Stimulated activated CD8-positive, alpha-beta memory T cell treated with anti-CD3 and anti-CD28 coated beads, Interleukin-4, amount 100 ng/mL, for 1 hour (primary cell): ENCODE results near the gene N4BP3.
"Not testable (repeated sequence)": the region's sequence is repeated elsewhere in the genome, so short reads cannot be mapped to it uniquely, and the experiment has no call there.

Experiments used
- DNase-seq, 2 donors: peaks; one replicate each; pipeline ENCODE4 v3.0.0-alpha.2; 2020; ENCODE audit warnings: low read depth in 2 of 2, low spot score in 1 of 2

N4BP3 gene, protein sequence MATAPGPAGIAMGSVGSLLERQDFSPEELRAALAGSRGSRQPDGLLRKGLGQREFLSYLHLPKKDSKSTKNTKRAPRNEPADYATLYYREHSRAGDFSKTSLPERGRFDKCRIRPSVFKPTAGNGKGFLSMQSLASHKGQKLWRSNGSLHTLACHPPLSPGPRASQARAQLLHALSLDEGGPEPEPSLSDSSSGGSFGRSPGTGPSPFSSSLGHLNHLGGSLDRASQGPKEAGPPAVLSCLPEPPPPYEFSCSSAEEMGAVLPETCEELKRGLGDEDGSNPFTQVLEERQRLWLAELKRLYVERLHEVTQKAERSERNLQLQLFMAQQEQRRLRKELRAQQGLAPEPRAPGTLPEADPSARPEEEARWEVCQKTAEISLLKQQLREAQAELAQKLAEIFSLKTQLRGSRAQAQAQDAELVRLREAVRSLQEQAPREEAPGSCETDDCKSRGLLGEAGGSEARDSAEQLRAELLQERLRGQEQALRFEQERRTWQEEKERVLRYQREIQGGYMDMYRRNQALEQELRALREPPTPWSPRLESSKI

DNA sequence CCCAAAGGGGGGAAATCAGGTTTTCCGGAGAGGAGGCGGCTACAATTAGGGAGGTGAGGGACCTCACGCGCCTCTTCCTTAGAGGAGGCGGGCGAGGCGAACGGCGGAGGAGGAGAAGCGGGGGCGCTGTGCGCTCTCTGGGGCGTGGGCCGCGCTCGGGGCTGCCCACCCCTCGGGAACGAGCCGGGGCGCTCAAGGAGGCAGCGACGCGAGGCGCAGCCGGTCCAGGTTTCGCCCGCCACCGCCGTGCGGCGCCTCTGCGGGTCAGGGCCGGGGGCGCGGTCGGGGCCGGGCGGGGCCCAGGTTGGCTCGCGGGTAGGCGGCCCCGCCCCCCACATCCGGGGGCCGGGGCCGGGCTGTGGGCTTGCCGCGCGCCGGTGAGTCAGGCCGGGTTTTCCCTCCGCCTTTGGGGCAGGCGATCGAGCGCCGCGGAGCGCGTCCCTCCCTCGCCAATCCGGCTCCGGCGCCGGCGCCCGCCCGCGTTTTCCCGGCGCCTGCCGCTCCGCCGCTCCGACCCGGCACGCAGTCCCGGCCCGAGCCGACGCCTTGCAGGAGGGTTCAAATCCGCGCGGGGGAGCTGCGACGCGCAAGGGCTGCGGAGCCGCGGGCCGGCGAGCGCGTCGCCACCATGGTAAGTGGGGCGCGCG lies at the start of gene N4BP3:
N4BP3 (plus strand) TSS at position 392 of the 647 bp plus-strand sequence. CDS start 6,052 bp downstream, outside the sequence.
- peak; percentile 55 to 68 for DNase-seq

DNA sequence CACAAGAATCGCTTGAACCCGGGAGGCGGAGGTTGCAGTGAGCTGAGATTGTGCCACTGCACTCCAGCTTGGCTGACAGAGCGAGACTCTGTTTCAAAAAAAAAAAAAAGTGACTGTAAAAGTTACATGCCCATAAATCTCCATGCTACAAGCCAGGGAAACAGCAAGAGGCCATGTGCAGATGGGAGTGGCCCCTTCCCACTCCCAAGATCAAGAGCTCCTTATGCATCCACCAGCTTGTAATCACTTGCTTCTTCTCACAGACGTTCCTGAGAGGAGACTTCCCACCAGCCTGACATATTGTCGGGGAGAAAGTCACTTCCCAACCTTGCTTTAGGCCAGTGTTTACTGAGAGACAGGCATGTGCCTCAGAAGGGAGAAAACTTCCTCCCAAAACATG lies 45.6 kb upstream of the N4BP3 start:
- no peak for DNase-seq

DNA sequence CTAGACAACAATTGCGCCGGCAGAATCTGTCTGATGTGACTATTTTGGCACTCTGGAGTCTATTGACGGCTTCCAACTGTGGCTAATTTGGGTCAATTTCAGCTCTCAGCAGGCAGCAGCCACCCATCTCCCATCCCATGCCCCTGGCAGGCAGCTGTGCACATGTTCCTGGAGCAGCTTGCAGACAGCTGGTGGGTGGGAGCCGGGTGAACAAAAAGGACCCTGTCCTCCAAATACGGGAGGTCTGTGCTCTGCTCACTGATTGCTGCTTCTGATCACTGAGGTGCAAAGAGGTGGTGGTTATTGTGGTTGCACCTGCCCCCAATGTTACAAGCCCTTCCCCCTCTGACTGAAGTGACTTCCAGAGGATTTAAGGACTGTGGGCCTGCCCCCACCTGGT lies 45.0 kb upstream of the N4BP3 start:
- DNase-seq = no peak

GRCh38 chr5:178069909-178070308 lies 43.4 kb upstream of the N4BP3 start:
- peak in 1 of 2 donors; percentile 2 for DNase-seq

DNA sequence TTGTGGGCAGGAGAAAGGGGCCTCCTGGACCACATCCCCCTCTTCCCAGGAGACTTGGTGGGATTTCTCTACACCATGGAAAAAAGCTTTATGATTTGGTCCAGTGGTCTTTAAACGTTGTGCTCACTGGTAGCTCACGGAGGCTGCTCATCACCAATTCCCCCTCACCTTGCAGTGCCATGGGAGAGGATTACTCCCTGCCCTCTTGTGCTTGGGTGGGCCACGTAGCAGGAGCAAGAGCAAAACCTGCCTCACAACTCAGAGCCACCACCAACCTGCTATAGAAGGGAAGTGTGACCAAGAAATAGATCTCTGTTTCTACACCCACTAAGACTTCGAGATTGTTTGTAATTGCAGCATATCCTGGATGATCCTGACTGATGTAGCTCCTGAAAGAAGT lies 42.2 kb upstream of the N4BP3 start:
- no peak for DNase-seq

DNA sequence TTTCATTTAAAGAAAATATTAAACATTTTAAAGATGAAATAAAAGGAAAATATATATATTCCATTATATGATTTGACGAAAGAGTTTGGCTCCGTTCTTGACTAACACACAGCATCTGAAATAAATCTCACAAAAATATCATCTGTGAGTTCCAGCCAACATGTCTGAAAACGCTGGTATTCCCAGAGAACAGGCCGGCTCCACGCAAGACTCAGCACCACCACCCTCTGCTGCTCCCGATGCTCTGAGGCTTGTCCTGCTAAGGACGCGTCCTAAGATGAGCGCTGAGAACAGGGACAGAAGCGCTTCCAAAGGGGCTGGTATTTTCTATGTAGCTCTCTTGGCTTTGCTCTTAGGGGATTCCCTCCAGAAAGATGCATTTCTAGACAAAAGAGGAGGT lies 40.6 kb upstream of the N4BP3 start:
- DNase-seq = no peak

DNA sequence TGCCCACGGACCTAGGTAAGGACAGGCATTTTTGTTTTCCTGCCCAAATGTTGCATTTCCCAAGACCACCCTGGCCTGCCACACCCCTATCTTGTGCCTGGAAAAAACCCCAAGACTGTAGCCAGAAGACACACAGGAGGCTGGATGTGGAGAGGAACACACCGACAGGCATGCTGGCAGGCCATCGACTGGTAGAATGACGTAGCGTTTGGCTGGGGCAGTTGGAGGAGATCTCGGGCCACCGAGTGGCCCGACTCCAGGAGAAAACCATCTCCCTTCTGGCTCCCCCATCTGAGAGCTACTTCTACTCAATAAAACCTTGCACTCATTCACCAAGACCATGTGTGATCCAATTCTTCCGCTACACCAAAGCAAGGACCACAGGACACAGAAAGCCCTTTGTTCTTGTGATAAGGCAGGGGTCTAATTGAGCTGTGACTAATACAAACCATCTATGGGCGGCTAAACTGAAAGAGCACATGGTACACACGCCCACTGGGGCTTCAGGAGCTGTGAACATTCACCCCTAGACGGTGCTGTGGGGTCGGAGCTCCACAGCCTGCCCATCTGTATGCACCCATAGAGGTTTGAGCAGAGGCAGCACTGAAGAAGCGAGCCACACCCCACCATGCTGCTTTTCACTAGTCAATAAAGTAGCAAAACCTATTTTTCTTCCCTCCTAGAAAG lies 38.9 kb upstream of the N4BP3 start:
- DNase-seq = no peak

- DNase-seq = not testable (repeated sequence)
Observed at GRCh38 chr5:178076965-178077364, 36.4 kb upstream of the N4BP3 start.

GRCh38 chr5:178077751-178078150 lies 35.6 kb upstream of the N4BP3 start:
- no peak for DNase-seq

- DNase-seq = no peak
Observed at GRCh38 chr5:178078197-178079010, 34.9 kb upstream of the N4BP3 start.

DNA sequence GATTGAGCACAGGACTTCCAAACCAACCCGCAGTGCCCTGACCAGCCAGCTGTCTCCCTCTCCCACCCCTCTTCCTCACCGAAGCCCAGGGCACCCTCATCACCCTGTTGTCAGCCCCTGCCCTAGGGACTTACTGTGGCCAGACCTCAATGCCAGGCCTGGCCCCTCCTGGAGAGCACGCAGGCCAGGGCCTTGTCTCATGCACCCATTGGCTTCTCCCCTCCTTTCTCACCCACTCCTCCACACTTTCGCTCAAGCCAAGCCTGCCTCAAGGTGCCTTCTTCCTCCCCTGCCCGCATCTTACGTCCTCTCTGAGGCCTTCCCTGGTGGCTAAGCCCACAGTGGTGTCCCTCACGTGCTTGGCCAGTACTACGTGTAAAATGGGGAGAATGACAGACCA lies 33.3 kb upstream of the N4BP3 start:
- no peak for DNase-seq

- no peak for DNase-seq
Observed at GRCh38 chr5:178080618-178081410, 32.5 kb upstream of the N4BP3 start.

- DNase-seq = no peak
Observed at GRCh38 chr5:178081571-178082243, 31.6 kb upstream of the N4BP3 start.

- no peak for DNase-seq
Observed at GRCh38 chr5:178083922-178084321, 29.4 kb upstream of the N4BP3 start.

- no peak for DNase-seq
Observed at GRCh38 chr5:178085316-178085715, 28.0 kb upstream of the N4BP3 start.

- DNase-seq = no peak
Observed at GRCh38 chr5:178086266-178086665, 27.1 kb upstream of the N4BP3 start.

GRCh38 chr5:178087199-178087598 lies 26.1 kb upstream of the N4BP3 start:
- not testable (repeated sequence) for DNase-seq

DNA sequence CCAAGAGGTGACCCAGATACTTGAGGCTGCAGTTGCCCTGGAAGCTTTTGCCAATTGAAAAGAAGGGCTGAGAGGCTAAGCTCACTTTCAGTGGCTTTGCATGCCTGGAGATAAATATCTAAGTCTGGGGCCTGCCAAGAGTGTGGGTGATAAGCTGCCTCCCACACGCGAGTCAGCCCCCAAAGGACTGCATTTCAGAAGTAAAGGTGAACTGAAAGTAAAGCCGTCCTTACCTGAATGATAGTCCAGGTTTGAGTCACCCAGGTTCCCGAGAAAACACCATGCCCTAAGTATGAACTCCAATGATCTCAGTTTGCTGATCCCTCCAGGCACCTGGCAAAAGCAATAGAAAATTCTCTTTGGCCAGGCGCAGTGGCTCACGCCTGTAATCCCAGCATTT lies 22.5 kb upstream of the N4BP3 start:
- DNase-seq = no peak

DNA sequence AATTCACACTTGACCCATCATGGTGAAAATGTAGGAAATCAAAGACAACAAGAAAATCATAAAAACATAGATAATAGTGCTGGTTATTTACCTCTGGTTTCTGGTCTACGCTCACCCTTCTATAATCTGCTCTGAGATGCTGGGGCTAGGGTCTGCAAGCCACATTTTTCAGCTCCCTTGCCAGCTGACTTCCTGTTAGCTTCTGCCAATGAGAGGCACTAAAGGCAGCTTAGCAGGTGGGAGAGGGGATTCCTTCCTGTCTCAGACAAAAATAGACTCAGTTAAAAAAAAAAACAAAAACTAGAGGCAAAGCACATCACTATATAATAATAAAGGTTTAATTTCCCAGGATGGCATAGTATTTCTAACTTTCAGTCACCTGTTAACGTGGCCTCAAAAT lies 20.2 kb upstream of the N4BP3 start:
- DNase-seq = no peak

DNA sequence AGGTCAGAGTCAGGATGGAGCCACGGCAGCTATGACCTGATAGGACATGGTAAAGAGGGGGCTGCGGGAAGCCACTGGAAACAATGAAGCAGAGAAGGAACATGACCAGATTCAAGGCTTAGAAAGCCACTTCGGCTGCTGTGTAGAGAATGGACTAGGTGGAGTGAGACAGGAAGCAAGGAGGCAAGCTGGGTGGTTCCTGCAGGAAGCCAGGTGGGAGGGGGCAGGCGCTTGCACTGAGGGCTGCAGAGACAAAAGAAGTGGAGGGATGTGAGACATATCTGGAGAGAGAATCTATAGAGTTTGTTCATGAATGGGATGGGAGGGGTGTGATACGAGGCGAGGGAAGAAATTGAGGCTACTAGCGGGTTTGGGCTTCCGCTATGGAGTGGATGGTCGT lies 19.0 kb upstream of the N4BP3 start:
- no peak for DNase-seq
